Left ventricle myocardium superior (tissue), 1 donor: ENCODE data around the gene AADACL4. TPM values are rescaled to one million over a fixed set of nuclear protein-coding genes. Genes with fewer than 3 reads are reported as not detected.
A peak's percentile ranks its signal among the peaks of the same experiment; 100 is the strongest.
"Not testable (repeated sequence)": the region's sequence is repeated elsewhere in the genome, so short reads cannot be mapped to it uniquely, and the experiment has no call there.

Experiments
- ATAC-seq: fragments of 200-7000 bp; cut with Tn5 transposase; one replicate; pipeline ENCODE4 v1.9.1; 2020; ENCODE audit warnings: mild to moderate bottlenecking, moderate library complexity
- DNase-seq: peaks from one replicate; pipeline ENCODE4 v3.0.0-alpha.2; 2020
- intact Hi-C: fragments of 100-400 bp; cut with micrococcal nuclease; formaldehyde crosslinking; loops from one replicate; pipeline ENCODE4 v1.11.0; 2022
- total RNA-seq: library from RNA; stranded (reverse); fragmentation: NEBNext Ultra II Directional; extraction: Animal tissue kit (Norgen Biotek cat#: 25700); gene quantifications from one replicate; pipeline ENCODE4 v1.2.1, GENCODE V29; 2021
- donor health status: DM: no; HTN: yes; CAD: no; lungs with severe emphysema.

The AADACL4 gene
- total RNA-seq, 1 donor from 2014 or later, result not detected

GRCh38 chr1:12645401-12645800 lies 1.5 kb downstream of the AADACL4 start:
- intact Hi-C loops, DNase-seq, ATAC-seq: not testable (repeated sequence)

- DNase-seq, result no peak
- intact Hi-C loops, result no loop called here
- no peak for ATAC-seq
Measured at GRCh38 chr1:12648741-12649140, 4.9 kb downstream of the AADACL4 start.

- intact Hi-C loops, result loop anchor here (10.0 kb wide), 1 partner anchor 335 kb away; no protein-coding TSS in a partner anchor
- DNase-seq (no peak), ATAC-seq (no peak)
Measured at GRCh38 chr1:12649971-12650421, 6.1 kb downstream of the AADACL4 start.

- intact Hi-C loops, result loop anchor here (10.0 kb wide), 1 partner anchor 339 kb away; no protein-coding TSS in a partner anchor
- no peak for ATAC-seq
- DNase-seq, result no peak
Measured at GRCh38 chr1:12654004-12654567, 10.2 kb downstream of the AADACL4 start.

DNA sequence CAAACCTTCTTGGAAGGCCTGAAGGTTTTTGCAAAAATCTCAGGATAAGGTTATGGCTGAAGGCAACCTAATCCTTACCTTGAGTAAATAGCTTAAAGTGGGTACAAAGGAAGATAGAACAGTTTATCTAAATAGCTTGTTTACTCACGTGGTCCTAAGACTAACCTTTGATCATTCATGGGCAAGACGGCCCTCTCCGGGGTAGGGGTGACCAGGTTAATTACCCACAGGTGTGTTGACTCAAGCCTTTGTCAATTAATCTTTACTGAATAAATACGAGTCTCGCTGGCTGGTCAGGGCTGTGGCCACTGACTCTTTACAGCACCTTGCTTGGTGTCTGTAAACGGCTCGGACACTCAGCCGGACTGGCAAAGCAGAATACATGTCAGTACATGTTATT lies 10.8 kb downstream of the AADACL4 start:
- intact Hi-C loops, result loop anchor here (10.0 kb wide), 1 partner anchor 340 kb away; no protein-coding TSS in a partner anchor

GRCh38 chr1:12656575-12656974 lies 12.7 kb downstream of the AADACL4 start:
- ATAC-seq (no peak), DNase-seq (no peak)
- intact Hi-C loops, result loop anchor here (10.0 kb wide), 1 partner anchor 342 kb away; no protein-coding TSS in a partner anchor

More for the DNA sequence above, 10.8 kb downstream of the AADACL4 start:
- DNase-seq (no peak), ATAC-seq (no peak)

DNA sequence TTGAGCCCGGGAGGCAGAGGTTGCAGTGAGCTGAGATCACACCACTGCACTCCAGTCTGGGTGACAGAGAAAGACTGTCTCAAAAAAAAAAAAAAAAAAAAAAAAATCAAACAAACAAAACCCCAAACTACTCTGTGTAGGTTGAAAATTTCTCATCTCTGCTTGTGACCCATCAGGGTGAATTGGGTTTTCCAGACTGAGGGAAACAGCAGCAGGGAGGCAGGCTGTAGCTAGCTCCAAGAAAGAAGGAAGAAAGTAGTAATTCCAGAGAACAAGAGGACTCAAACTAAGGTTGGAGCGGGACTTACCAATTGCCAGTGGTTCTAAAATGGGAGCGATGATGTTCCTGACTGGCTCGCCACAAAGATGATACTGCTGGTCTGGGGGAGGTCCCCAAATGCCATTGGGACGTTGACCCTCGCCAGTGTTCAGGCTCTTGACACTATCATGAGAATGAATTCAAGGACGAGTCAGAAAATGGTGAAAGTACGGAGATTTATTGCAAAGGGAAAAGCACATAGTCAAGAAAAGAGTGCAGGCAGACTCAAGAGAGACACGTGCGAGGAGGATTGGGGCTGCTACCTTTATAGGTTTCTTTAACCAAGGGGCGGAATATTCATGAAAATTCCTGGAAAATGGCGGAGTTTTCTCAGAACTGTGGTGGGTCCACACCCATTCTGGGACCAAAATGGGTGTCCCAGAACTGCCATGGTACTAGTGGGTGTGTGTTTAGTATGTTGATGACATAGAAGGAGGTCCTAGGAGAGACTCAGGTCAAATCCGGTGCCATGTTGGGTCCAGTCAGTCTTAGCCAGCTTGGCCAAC lies 13.4 kb downstream of the AADACL4 start:
- DNase-seq (no peak), ATAC-seq (no peak)
- intact Hi-C loops, result loop anchor here (10.0 kb wide), 1 partner anchor 342 kb away; no protein-coding TSS in a partner anchor

GRCh38 chr1:12657885-12658512 lies 14.1 kb downstream of the AADACL4 start:
- intact Hi-C loops, result loop anchor here (10.0 kb wide), 1 partner anchor 343 kb away; no protein-coding TSS in a partner anchor
- not testable (repeated sequence) for DNase-seq, ATAC-seq

DNA sequence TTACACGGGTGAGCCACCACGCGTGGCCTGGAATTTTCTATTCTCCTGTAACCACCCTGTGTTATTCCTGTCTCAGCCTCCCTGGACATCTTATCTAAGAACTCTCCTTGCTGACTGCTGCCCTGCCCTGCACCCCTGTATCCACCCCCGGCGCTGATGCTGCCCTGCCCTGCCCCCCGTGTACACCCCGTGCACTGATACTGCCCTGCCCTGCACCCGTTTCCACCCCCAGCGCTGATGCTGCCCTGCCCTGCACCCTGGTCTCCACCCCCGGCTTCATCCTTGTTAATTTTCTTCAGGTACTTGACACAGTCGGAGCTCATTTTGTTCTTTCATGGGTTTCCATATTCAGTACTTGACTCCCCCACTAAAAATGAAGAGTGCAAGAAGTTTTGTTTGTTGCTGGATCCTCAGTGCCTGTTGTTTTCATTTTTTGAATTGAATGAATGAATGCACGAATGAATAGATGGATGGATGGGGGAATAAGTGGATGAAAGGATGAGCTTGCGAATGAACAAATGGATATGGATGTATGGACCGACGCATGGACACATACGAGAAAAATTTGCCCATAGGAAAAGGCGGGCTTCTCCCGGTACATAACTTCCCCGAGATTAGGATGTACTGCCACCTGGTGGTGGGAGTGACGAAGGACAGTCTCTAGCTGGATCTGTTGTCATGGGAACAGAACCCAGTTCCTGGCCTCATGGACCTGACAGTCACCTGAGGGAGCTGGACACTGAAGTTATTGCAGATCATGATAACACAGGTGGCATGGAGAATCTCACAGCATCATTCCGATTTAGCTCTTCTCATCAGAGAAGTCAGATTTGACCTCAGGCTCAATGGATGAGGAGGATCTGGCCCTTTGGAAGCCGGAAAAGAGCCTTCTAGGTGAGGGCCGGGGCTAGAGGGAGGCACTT lies 14.9 kb downstream of the AADACL4 start:
- intact Hi-C loops, result loop anchor here (10.0 kb wide), 1 partner anchor 344 kb away; no protein-coding TSS in a partner anchor
- peak; percentile 89 for ATAC-seq
- peak; percentile 70 for DNase-seq

- intact Hi-C loops, result no loop called here
- ATAC-seq, result no peak
- DNase-seq, result no peak
Measured at GRCh38 chr1:12661606-12662219, 17.8 kb downstream of the AADACL4 start.

DNA sequence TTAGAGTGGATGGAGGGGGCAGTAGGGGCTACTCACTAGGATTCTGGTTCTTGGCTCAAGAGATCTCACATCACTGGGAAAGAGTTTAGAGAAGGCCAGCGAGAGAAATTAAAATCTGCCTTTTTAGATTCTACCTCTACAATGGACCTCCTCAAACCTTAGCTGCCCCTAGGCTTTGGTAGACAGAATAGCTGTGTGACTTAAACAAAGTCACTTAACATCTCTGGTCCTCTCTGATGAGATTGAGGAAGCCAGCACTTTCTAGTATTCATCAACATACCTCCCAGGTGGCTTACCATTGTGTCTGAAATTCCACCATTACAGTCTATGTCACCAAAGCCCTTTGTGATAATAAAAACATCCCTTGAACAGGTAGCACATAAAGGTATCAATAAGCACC lies 18.7 kb downstream of the AADACL4 start:
- ATAC-seq (no peak), DNase-seq (no peak)
- intact Hi-C loops, result no loop called here

- intact Hi-C loops, result no loop called here
- ATAC-seq, result no peak
- DNase-seq, result no peak
Measured at GRCh38 chr1:12665511-12665910, 21.6 kb downstream of the AADACL4 start.

GRCh38 chr1:12666141-12666735 lies 22.4 kb downstream of the AADACL4 start:
- DNase-seq (no peak), ATAC-seq (no peak)
- intact Hi-C loops, result no loop called here

DNA sequence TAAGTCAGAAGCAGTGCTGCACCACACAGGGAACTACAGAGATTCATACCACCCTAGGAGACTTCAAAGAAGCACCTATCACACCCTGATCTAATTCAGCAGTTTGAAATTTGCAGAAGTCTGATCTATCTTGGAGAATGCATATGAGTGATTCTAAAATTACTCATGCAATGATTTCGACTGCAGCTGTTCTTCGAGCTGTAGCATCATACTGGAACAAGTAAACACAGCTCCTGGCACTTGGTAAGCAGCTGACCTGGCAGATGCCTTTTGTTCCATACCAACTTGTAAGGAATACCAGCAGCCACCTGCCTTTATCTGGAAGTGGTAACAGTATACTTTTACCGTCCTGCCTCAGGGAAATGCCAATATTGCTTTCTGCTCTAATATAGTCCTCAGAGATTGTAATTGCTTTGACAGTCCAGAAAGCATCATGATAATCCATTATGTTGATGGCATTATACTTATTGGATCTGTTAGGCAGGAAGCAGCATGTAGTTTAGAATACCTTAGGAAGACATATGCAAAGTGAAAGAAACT lies 25.7 kb downstream of the AADACL4 start:
- ATAC-seq, result no peak

DNA sequence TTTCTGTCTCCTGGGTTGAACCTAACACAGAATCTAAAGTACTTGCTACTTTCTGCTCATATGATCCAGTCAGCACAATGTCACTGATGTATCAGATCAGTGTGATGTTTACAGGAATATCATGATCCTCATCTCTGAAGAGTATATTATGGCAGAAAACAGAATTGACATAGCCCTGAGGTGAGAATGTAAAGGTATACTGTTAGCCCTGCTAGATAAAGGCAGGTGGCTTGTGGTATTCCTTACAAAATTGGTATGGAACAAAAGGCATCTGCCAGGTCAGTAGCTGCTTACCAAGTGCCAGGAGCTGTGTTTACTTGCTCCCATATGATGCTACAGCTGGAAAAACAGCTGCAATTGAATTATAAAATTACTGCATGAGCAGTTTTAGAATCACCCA lies 30.5 kb downstream of the AADACL4 start:
- intact Hi-C loops, result no loop called here
- ATAC-seq (no peak), DNase-seq (no peak)

More for the DNA sequence above, 25.7 kb downstream of the AADACL4 start:
- intact Hi-C loops, result no loop called here
- DNase-seq, result no peak

GRCh38 chr1:12676122-12676521 lies 32.2 kb downstream of the AADACL4 start:
- intact Hi-C loops, ATAC-seq, DNase-seq: not testable (repeated sequence)

DNA sequence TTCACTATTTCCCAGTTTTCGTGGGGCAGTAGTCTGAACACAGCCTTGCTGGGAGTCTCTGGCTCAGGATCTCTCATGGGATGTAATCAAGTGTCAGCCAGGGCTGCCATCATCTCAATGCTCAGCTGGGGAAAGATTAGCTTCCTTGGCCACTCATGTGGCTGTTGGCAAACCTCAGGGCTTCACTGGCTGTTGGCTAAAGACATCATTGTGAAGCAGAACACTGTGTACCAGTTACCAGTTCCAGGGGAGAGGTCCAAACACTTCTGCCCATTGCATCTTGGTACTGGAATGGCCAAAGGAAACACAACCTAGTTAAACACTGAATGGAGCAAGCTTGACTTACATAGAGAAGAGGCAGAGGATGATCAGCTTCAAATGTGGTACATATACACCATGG lies 33.7 kb downstream of the AADACL4 start:
- DNase-seq, result peak; percentile 45

GRCh38 chr1:12678350-12678749 lies 34.5 kb downstream of the AADACL4 start:
- intact Hi-C loops, result no loop called here
- ATAC-seq, result no peak

More for the DNA sequence above, 33.7 kb downstream of the AADACL4 start:
- intact Hi-C loops, result no loop called here
- peak; percentile 94 for ATAC-seq

More at GRCh38 chr1:12678350-12678749, 34.5 kb downstream of the AADACL4 start:
- no peak for DNase-seq
